Measurements from ENCODE around the gene APOL3.
"Not testable (repeated sequence)": the region's sequence is repeated elsewhere in the genome, so short reads cannot be mapped to it uniquely, and the experiment has no call there.

The APOL3 gene

GRCh38 chr22:36160499-36160942, at the start of gene APOL3:
Gene APOL3 (minus strand): TSS chr22:36160755. CDS start chr22:36149055, 11,700 bp downstream.
- no peak for TF ChIP-seq SUZ12 (IDR thresholded peaks at IDR 0.05; ENCODE audit: extremely low read depth, insufficient read depth, insufficient read length)
- TF ChIP-seq ZNF274 (IDR thresholded peaks at IDR 0.05; ENCODE audit: low read depth, low read length): no peak
- TF ChIP-seq YY1 (IDR thresholded peaks at IDR 0.05; ENCODE audit: insufficient read depth, insufficient read length): no peak
- no peak within 1 kb of the TSS for H3K4me3 ChIP-seq (ENCODE audit: insufficient read length, low read depth)
- peaks cover 2% of the 10 kb centered on the region for H3K4me1 ChIP-seq (ENCODE audit: insufficient read depth, insufficient read length)
- H3K27me3 ChIP-seq (ENCODE audit: insufficient read depth, insufficient read length): no peaks in the 10 kb centered on the region
- DNase-seq (ENCODE audit: low read depth, low spot score): no peak
- H3K36me3 ChIP-seq (ENCODE audit: insufficient read depth, insufficient read length, low read length): no peaks in the 10 kb centered on the region
- H3K9me3 ChIP-seq (ENCODE audit: insufficient read depth, low read length): no peaks in the 10 kb centered on the region
- no peak within 1 kb of the TSS for H3K9ac ChIP-seq (ENCODE audit: insufficient read length, low read depth)

GRCh38 chr22:36210224-36210623, 49.7 kb upstream of the APOL3 start:
- DNase-seq (ENCODE audit: low read depth, low spot score): no peak
- TF ChIP-seq ZNF274 (IDR thresholded peaks at IDR 0.05; ENCODE audit: low read depth, low read length) (no peak), YY1 (IDR thresholded peaks at IDR 0.05; ENCODE audit: insufficient read depth, insufficient read length) (no peak), SUZ12 (IDR thresholded peaks at IDR 0.05; ENCODE audit: extremely low read depth, insufficient read depth, insufficient read length) (no peak)
- no peak overlapping the region for H3K9ac ChIP-seq (ENCODE audit: insufficient read length, low read depth)
- no peaks in the 10 kb centered on the region for H3K4me1 ChIP-seq (ENCODE audit: insufficient read depth, insufficient read length)
- no peak overlapping the region for H3K4me3 ChIP-seq (ENCODE audit: insufficient read length, low read depth)
- peaks cover 14% of the 10 kb centered on the region; the same call in 1 of the 2 replicates for H3K9me3 ChIP-seq (ENCODE audit: insufficient read depth, low read length)
- H3K36me3 ChIP-seq (ENCODE audit: insufficient read depth, insufficient read length, low read length): no peaks in the 10 kb centered on the region
- no peaks in the 10 kb centered on the region for H3K27me3 ChIP-seq (ENCODE audit: insufficient read depth, insufficient read length)

- H3K4me3 ChIP-seq (ENCODE audit: insufficient read length, low read depth); H3K4me1 ChIP-seq (ENCODE audit: insufficient read depth, insufficient read length); DNase-seq (ENCODE audit: low read depth, low spot score); H3K36me3 ChIP-seq (ENCODE audit: insufficient read depth, insufficient read length, low read length); H3K27me3 ChIP-seq (ENCODE audit: insufficient read depth, insufficient read length); H3K9ac ChIP-seq (ENCODE audit: insufficient read length, low read depth): not testable (repeated sequence)
- H3K9me3 ChIP-seq (ENCODE audit: insufficient read depth, low read length): peaks cover 14% of the 10 kb centered on the region; the same call in 1 of the 2 replicates
Observed at GRCh38 chr22:36209488-36209908, 48.9 kb upstream of the APOL3 start.

GRCh38 chr22:36208914-36209313, 48.4 kb upstream of the APOL3 start:
- Histone ChIP-seq H3K9me3 (ENCODE audit: insufficient read depth, low read length) (peaks cover 14% of the 10 kb centered on the region; the same call in 1 of the 2 replicates), H3K36me3 (ENCODE audit: insufficient read depth, insufficient read length, low read length) (no peaks in the 10 kb centered on the region), H3K9ac (ENCODE audit: insufficient read length, low read depth) (no peak overlapping the region), H3K27me3 (ENCODE audit: insufficient read depth, insufficient read length) (no peaks in the 10 kb centered on the region), H3K4me3 (ENCODE audit: insufficient read length, low read depth) (no peak overlapping the region), H3K4me1 (ENCODE audit: insufficient read depth, insufficient read length) (no peaks in the 10 kb centered on the region)
- DNase-seq (ENCODE audit: low read depth, low spot score): no peak
- TF ChIP-seq YY1 (IDR thresholded peaks at IDR 0.05; ENCODE audit: insufficient read depth, insufficient read length) (no peak), SUZ12 (IDR thresholded peaks at IDR 0.05; ENCODE audit: extremely low read depth, insufficient read depth, insufficient read length) (no peak), ZNF274 (IDR thresholded peaks at IDR 0.05; ENCODE audit: low read depth, low read length) (no peak)

- Histone ChIP-seq H3K27me3 (ENCODE audit: insufficient read depth, insufficient read length) (no peaks in the 10 kb centered on the region), H3K9me3 (ENCODE audit: insufficient read depth, low read length) (peaks cover 14% of the 10 kb centered on the region; the same call in 1 of the 2 replicates), H3K36me3 (ENCODE audit: insufficient read depth, insufficient read length, low read length) (no peaks in the 10 kb centered on the region), H3K9ac (ENCODE audit: insufficient read length, low read depth) (no peak overlapping the region), H3K4me1 (ENCODE audit: insufficient read depth, insufficient read length) (no peaks in the 10 kb centered on the region), H3K4me3 (ENCODE audit: insufficient read length, low read depth) (no peak overlapping the region)
- no peak for DNase-seq (ENCODE audit: low read depth, low spot score)
- no peak for TF ChIP-seq ZNF274 (IDR thresholded peaks at IDR 0.05; ENCODE audit: low read depth, low read length)
Observed at GRCh38 chr22:36208162-36208765, 47.7 kb upstream of the APOL3 start.

- Histone ChIP-seq H3K4me3 (ENCODE audit: insufficient read length, low read depth) (no peak overlapping the region), H3K9ac (ENCODE audit: insufficient read length, low read depth) (no peak overlapping the region), H3K4me1 (ENCODE audit: insufficient read depth, insufficient read length) (no peaks in the 10 kb centered on the region), H3K9me3 (ENCODE audit: insufficient read depth, low read length) (peaks cover 14% of the 10 kb centered on the region; the same call in 1 of the 2 replicates), H3K27me3 (ENCODE audit: insufficient read depth, insufficient read length) (no peaks in the 10 kb centered on the region), H3K36me3 (ENCODE audit: insufficient read depth, insufficient read length, low read length) (no peaks in the 10 kb centered on the region)
- DNase-seq (ENCODE audit: low read depth, low spot score): no peak
- TF ChIP-seq YY1 (IDR thresholded peaks at IDR 0.05; ENCODE audit: insufficient read depth, insufficient read length): no peak
- TF ChIP-seq SUZ12 (IDR thresholded peaks at IDR 0.05; ENCODE audit: extremely low read depth, insufficient read depth, insufficient read length): no peak
- no peak for TF ChIP-seq ZNF274 (IDR thresholded peaks at IDR 0.05; ENCODE audit: low read depth, low read length)
Observed at GRCh38 chr22:36206255-36206654, 45.7 kb upstream of the APOL3 start.

GRCh38 chr22:36205573-36205972, 45.0 kb upstream of the APOL3 start:
- H3K27me3 ChIP-seq (ENCODE audit: insufficient read depth, insufficient read length); H3K4me3 ChIP-seq (ENCODE audit: insufficient read length, low read depth); H3K4me1 ChIP-seq (ENCODE audit: insufficient read depth, insufficient read length); H3K9ac ChIP-seq (ENCODE audit: insufficient read length, low read depth); DNase-seq (ENCODE audit: low read depth, low spot score); H3K36me3 ChIP-seq (ENCODE audit: insufficient read depth, insufficient read length, low read length): not testable (repeated sequence)
- H3K9me3 ChIP-seq (ENCODE audit: insufficient read depth, low read length): peaks cover 14% of the 10 kb centered on the region; the same call in 1 of the 2 replicates

GRCh38 chr22:36204632-36205015, 44.1 kb upstream of the APOL3 start:
- DNase-seq (ENCODE audit: low read depth, low spot score): no peak
- H3K9ac ChIP-seq (ENCODE audit: insufficient read length, low read depth): no peak overlapping the region
- TF ChIP-seq SUZ12 (IDR thresholded peaks at IDR 0.05; ENCODE audit: extremely low read depth, insufficient read depth, insufficient read length) (no peak), ZNF274 (IDR thresholded peaks at IDR 0.05; ENCODE audit: low read depth, low read length) (no peak), YY1 (IDR thresholded peaks at IDR 0.05; ENCODE audit: insufficient read depth, insufficient read length) (no peak)
- no peaks in the 10 kb centered on the region for H3K27me3 ChIP-seq (ENCODE audit: insufficient read depth, insufficient read length)
- H3K9me3 ChIP-seq (ENCODE audit: insufficient read depth, low read length): peaks cover 10% of the 10 kb centered on the region; the same call in 1 of the 2 replicates
- no peak overlapping the region for H3K4me3 ChIP-seq (ENCODE audit: insufficient read length, low read depth)
- H3K4me1 ChIP-seq (ENCODE audit: insufficient read depth, insufficient read length): no peaks in the 10 kb centered on the region
- no peaks in the 10 kb centered on the region for H3K36me3 ChIP-seq (ENCODE audit: insufficient read depth, insufficient read length, low read length)
